ENCODE results near the gene ABTB1.

Gene ABTB1

DNA sequence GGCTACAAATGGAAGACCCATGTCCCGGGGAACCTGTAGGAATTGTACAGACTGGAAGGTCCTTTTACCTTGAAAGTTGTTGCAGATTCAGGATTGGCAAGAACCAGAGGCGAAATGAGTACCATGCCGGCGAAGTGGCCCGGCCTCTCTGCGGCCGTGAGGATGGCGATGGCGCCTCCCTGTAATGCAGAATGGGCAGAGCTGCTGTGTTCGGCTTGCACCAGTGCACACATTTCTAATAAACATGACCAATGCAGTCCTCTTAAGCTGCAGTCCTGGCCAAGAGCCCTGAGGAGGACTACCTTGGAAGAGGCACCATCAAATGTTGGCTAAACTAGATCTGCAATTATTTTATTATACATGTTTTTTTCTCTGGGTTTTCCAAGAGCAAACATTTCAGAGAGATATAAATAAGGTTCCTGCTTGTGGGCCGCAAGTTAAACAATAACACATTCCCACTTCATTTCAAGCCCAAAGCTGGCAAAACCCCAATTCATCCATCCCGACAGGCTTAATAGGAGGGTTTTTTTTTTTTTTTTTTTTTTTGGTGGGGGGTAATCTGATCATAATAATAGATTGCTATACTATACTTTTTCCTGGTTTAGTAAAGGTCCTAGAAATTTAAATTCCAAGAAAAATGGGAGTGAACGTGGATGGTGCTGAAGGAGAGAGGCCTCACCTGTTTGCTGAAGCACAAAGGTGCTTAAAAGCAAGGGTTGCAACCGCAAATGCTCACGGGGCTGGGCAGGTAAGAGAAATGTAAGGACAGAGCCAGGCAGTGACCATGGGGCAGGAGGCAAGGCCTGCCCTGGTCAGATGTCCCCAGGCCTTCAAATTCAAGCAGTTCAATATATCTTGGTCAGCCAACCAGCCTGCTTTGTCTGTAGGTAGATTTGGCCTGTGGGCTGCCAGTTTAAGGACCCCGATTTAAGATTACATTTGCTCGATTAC is 48.5 kb downstream of the ABTB1 start:
- no peak for DNase-seq (ENCODE audit: low read depth)

DNA sequence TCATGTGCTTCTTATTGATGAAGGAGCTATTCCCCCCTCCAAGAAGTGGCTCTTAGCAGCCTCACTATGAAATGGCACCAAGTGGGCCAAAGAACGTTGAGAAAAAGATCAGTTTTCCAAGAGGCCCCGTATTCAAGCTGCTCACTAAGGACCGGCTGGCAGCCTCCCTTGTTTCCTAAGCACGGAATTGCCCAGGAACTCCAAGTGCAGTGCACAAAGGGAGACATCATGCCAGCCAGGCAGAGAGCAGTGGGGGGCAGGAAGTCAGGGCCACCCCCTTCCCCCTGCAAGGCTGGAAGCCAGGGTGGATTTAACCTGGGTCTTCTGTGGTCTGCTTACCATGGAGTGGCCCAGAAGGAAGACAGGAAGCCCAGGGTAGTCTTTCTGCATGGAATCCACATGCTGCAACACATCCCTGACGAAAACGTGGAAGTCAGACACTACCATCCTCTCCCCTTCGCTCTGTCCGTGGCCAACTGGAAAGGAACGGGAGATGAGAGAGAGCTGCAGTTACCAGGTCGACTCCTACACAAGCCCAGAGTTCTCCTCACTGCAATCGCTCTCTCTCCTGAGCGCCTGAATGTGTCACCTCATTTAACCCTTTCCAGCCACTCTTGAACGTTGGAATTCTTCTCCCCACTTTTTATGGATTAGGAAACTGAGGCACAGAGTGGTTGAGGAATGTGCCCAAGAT is 49.5 kb downstream of the ABTB1 start:
- DNase-seq (ENCODE audit: low read depth), result no peak

- no peak for DNase-seq (ENCODE audit: low read depth)
Observed at GRCh38 chr3:127723011-127723567, 50.3 kb downstream of the ABTB1 start.

DNA sequence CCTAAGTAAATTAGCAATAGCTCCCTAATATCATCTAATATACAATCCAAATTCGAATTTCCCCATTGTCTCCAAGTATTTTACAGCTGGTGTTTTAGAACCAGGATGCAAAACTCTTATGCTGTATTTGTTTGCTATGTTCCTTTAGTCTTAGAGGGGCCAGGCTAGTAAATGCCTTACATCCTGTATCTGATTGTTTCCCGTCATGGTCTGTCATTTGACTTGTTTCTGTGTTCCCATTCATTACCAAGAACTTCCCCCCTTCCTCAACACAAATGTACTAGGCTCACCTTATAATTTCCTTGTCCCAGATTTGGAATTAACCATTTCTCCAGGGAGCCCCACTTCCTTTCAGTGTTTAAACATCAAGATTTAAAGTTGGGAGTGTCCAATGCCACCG is 54.1 kb downstream of the ABTB1 start:
- DNase-seq (ENCODE audit: low read depth), result no peak

DNA sequence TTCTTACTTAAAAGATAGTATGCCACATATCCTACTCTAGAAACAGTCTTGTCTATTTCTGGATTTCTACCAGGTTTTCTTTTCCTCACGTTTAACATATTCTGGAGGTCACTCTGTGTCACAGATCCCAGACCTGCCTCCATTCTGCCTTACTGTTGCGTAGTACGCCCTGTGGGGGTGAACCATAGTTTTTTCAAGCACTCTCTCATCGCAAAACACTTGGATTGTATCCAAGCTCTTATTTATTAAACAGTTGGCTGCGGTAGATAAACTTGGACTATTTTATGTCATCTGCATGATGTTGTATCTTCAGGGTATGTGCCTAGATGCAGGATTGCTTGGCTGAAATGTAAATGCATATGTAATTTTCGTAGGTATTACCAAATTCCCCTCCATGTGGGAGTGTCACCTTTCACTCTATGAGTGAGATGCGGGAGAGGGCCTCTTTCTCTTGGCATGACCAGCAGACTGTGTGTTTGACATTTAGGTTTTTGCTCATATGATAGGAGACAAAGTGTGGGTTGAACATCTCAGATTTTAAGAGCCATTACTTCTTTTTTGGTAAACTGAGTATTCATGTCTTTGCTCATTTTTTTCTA is 55.8 kb downstream of the ABTB1 start:
- DNase-seq (ENCODE audit: low read depth), result no peak

- no peak for DNase-seq (ENCODE audit: low read depth)
Observed at GRCh38 chr3:127729556-127730056, 56.9 kb downstream of the ABTB1 start.

- no peak for DNase-seq (ENCODE audit: low read depth)
Observed at GRCh38 chr3:127730171-127730570, 57.4 kb downstream of the ABTB1 start.
